ENCODE measurements around the gene TMEM108. TPM values are rescaled to one million over a fixed set of nuclear protein-coding genes. Genes with fewer than 3 reads are reported as not detected.

TMEM108 gene
- total RNA-seq, 4 donors from 2014 or later = 1.1 to 3.2 TPM; not detected in 2

- Histone ChIP-seq H3K4me3 (no peak overlapping the region), H3K27ac (no peak overlapping the region), H3K4me1 (no peaks in the 10 kb centered on the region), H3K36me3 (no peaks in the 10 kb centered on the region), H3K9me3 (no peaks in the 10 kb centered on the region), H3K27me3 (no peaks in the 10 kb centered on the region)
- intact Hi-C loops (cut with DNase I; ENCODE audit: low total_unique reads) = no loop called here
- no peak for DNase-seq
- TF ChIP-seq, protein P1, sequence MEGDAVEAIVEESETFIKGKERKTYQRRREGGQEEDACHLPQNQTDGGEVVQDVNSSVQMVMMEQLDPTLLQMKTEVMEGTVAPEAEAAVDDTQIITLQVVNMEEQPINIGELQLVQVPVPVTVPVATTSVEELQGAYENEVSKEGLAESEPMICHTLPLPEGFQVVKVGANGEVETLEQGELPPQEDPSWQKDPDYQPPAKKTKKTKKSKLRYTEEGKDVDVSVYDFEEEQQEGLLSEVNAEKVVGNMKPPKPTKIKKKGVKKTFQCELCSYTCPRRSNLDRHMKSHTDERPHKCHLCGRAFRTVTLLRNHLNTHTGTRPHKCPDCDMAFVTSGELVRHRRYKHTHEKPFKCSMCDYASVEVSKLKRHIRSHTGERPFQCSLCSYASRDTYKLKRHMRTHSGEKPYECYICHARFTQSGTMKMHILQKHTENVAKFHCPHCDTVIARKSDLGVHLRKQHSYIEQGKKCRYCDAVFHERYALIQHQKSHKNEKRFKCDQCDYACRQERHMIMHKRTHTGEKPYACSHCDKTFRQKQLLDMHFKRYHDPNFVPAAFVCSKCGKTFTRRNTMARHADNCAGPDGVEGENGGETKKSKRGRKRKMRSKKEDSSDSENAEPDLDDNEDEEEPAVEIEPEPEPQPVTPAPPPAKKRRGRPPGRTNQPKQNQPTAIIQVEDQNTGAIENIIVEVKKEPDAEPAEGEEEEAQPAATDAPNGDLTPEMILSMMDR (IDR thresholded peaks at IDR 0.05) = no peak
- TF ChIP-seq POLR2A (IDR thresholded peaks at IDR 0.05) = no peak
Observed at GRCh38 chr3:133369068-133369440, 330.9 kb downstream of the TMEM108 start.

GRCh38 chr3:133371181-133371580, 333.0 kb downstream of the TMEM108 start:
- no peak overlapping the region for H3K4me3 ChIP-seq
- no peaks in the 10 kb centered on the region for H3K36me3 ChIP-seq
- no peaks in the 10 kb centered on the region for H3K9me3 ChIP-seq
- H3K4me1 ChIP-seq = no peaks in the 10 kb centered on the region
- intact Hi-C loops (cut with DNase I; ENCODE audit: low total_unique reads) = no loop called here
- no peak for DNase-seq
- no peak overlapping the region for H3K27ac ChIP-seq
- TF ChIP-seq, protein P1 (IDR thresholded peaks at IDR 0.05) = no peak
- TF ChIP-seq POLR2A (IDR thresholded peaks at IDR 0.05) = no peak
- no peaks in the 10 kb centered on the region for H3K27me3 ChIP-seq

DNA sequence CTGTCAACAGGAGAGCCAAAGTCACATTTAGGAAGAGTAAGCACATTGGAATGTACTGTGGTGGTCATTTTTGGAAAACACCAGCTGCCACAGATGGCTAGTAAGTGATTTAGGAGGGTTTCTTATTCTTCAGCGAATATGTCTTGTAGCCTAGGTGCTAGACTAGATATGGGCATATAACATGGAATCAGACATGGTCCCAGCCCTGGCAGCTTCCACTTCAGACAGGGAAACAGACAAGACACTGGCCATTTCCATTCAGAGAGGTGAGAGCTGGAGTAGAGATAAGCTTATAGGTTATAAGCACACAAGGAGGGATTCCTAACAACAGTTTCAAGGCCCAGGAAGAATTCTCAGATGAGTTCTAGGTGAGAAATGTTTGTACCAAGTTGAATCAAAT, 333.5 kb downstream of the TMEM108 start:
- intact Hi-C loops (cut with DNase I; ENCODE audit: low total_unique reads) = no loop called here
- no peaks in the 10 kb centered on the region for H3K36me3 ChIP-seq
- H3K4me3 ChIP-seq = no peak overlapping the region
- TF ChIP-seq, protein P1 (IDR thresholded peaks at IDR 0.05) = no peak
- TF ChIP-seq POLR2A (IDR thresholded peaks at IDR 0.05) = no peak
- H3K27me3 ChIP-seq = no peaks in the 10 kb centered on the region
- H3K9me3 ChIP-seq = no peaks in the 10 kb centered on the region
- no peak for DNase-seq
- no peak overlapping the region for H3K27ac ChIP-seq
- H3K4me1 ChIP-seq = no peaks in the 10 kb centered on the region

DNA sequence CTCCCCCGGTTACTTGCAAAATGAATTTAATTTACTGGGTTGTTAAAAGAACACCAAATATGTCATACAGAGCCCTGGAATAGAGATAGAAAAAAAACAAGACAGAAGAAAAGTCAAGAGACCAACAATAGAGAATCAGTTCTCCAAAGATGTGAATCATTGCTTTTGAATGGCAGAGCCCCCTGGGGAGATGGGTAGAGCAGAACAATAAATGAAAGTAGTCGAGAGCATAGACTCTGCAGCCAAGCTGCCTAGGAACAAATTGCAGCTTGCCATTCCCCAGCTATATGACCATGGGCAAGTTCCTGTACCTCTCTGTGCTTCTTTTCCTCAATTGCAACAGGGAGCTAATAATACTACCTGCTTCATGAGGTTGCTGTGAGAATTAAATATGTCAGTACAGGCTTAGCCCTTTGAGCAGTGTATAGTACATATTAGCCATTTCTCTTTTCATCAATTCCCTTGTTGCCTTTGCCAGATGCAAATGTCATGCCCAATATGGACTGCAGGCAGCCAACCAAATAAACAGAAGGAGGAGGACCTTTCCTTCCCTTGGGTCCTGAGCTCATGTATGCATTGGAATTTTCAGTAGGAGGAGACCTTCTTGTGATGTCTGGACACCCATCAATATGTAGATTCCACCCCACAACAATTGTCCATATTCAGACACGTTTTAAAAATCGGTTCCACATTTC, 336.7 kb downstream of the TMEM108 start:
- H3K36me3 ChIP-seq = no peaks in the 10 kb centered on the region
- H3K9me3 ChIP-seq = no peaks in the 10 kb centered on the region
- intact Hi-C loops (cut with DNase I; ENCODE audit: low total_unique reads) = no loop called here
- no peaks in the 10 kb centered on the region for H3K4me1 ChIP-seq
- no peak for TF ChIP-seq POLR2A (IDR thresholded peaks at IDR 0.05)
- TF ChIP-seq, protein P1 (IDR thresholded peaks at IDR 0.05) = no peak
- no peak overlapping the region for H3K27ac ChIP-seq
- H3K27me3 ChIP-seq = no peaks in the 10 kb centered on the region
- DNase-seq = no peak
- H3K4me3 ChIP-seq = no peak overlapping the region

GRCh38 chr3:133375403-133375745, 337.2 kb downstream of the TMEM108 start:
- Histone ChIP-seq H3K4me1 (no peaks in the 10 kb centered on the region), H3K9me3 (no peaks in the 10 kb centered on the region), H3K27ac (no peak overlapping the region), H3K36me3 (no peaks in the 10 kb centered on the region), H3K27me3 (no peaks in the 10 kb centered on the region), H3K4me3 (no peak overlapping the region)
- TF ChIP-seq POLR2A (IDR thresholded peaks at IDR 0.05) = no peak
- intact Hi-C loops (cut with DNase I; ENCODE audit: low total_unique reads) = no loop called here
- no peak for DNase-seq

DNA sequence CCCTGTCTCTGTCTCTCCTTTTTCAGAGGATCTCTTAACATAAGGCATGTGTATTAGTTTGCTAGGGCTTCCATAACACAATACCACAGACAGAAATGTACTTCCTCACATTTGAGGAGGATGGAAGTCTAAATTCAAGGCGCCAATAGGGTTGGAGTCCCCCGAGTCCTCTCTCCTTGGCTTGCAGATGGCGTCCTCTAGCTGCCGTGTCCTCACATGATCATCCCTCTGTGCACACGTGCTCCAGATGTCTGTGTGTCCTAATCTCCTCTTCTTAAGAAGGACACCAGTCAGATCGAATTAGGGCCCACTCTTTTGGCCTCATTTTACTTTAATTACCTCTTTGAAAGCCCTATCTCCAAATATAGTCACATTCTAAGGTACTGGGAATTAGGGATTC, 338.6 kb downstream of the TMEM108 start:
- no peaks in the 10 kb centered on the region for H3K4me1 ChIP-seq
- H3K27ac ChIP-seq = no peak overlapping the region
- no peaks in the 10 kb centered on the region for H3K9me3 ChIP-seq
- TF ChIP-seq, protein P1 (IDR thresholded peaks at IDR 0.05) = no peak
- no peak for TF ChIP-seq POLR2A (IDR thresholded peaks at IDR 0.05)
- no peak for DNase-seq
- intact Hi-C loops (cut with DNase I; ENCODE audit: low total_unique reads) = no loop called here
- no peaks in the 10 kb centered on the region for H3K36me3 ChIP-seq
- H3K27me3 ChIP-seq = no peaks in the 10 kb centered on the region
- H3K4me3 ChIP-seq = no peak overlapping the region
